ENCODE results near the gene TMEM119.

GRCh38 chr12:108611884-108612415, 14.1 kb upstream of the TMEM119 start:
- TF ChIP-seq REST (IDR thresholded peaks at IDR 0.05; ENCODE audit: insufficient read depth in 1 of 2, low read depth in 2 of 2, low read length in 1 of 2) (no peak), CTCF (IDR thresholded peaks at IDR 0.05) (no peak; the same call in 1 of the 2 replicates), POLR2AphosphoS5 (IDR thresholded peaks at IDR 0.05; ENCODE audit: low read depth, low read length) (no peak), SIN3A (IDR thresholded peaks at IDR 0.05; ENCODE audit: borderline replicate concordance, insufficient read depth, low read depth, low read length) (no peak), TCF7L2 (IDR thresholded peaks at IDR 0.05; ENCODE audit: low read depth, low read length) (no peak)

Measured in Panc1 (cell line).